Fibroblast of the aortic adventitia (primary cell): Measurements from ENCODE around the gene PGAM1. TPM values are rescaled to one million over a fixed set of nuclear protein-coding genes. Genes with fewer than 3 reads are reported as not detected.

Experiments
- DNase-seq: peaks from one replicate; pipeline ENCODE4 v3.0.0-alpha.2; 2010; ENCODE audit warnings: low read depth
- H3K4me3 ChIP-seq: 2 replicates; pipeline ENCODE4 v1.5.1; 2011; ENCODE audit warnings: low read depth, mild to moderate bottlenecking, control low read depth, low read length, moderate library complexity
- CTCF ChIP-seq: IDR thresholded peaks from 2 replicates; pipeline ENCODE4 v1.5.1; 2011; ENCODE audit warnings: mild to moderate bottlenecking, low read length, control low read depth, inconsistent platforms; ENCODE audit not compliant: insufficient read depth
- total RNA-seq: library from RNA; depleted of rRNA; stranded (reverse); fragments of >200 nt; gene quantifications from 2 replicates; pipeline ENCODE4 v1.2.3, GENCODE V29; 2012; ENCODE audit warnings: low replicate concordance

Gene PGAM1
- total RNA-seq, 1 donor = 362 TPM

GRCh38 chr10:97442277-97442676 is 16.3 kb downstream of the PGAM1 start:
- no peak overlapping the region for H3K4me3 ChIP-seq
- DNase-seq = no peak
- TF ChIP-seq CTCF = no peak

GRCh38 chr10:97444212-97444611 is 18.2 kb downstream of the PGAM1 start:
- TF ChIP-seq CTCF = no peak
- no peak overlapping the region for H3K4me3 ChIP-seq
- no peak for DNase-seq

GRCh38 chr10:97445357-97445721 is 19.3 kb downstream of the PGAM1 start:
- no peak for DNase-seq
- TF ChIP-seq CTCF = no peak

GRCh38 chr10:97445722-97446639 is 20.0 kb downstream of the PGAM1 start, which contains the start of the genes EXOSC1 and ZDHHC16:
Gene EXOSC1 (minus strand): TSS chr10:97446006. CDS start chr10:97445985, 21 bp downstream.
Gene ZDHHC16 (plus strand): TSS chr10:97446175. CDS start chr10:97451676, 5,501 bp downstream.
- H3K4me3 ChIP-seq = peak within 1 kb of the TSS; percentile 91
- DNase-seq = peak; percentile 95
- TF ChIP-seq CTCF = no peak

More at GRCh38 chr10:97445357-97445721, 19.3 kb downstream of the PGAM1 start:
- H3K4me3 ChIP-seq = peak overlapping the region; percentile 91

- no peak for TF ChIP-seq CTCF
- no peak for DNase-seq
- no peak overlapping the region for H3K4me3 ChIP-seq
These were observed 24.8 kb downstream of the PGAM1 start for GRCh38 chr10:97450828-97451227.

GRCh38 chr10:97451605-97452004 is 25.6 kb downstream of the PGAM1 start:
- DNase-seq = no peak
- no peak for TF ChIP-seq CTCF
- H3K4me3 ChIP-seq = no peak overlapping the region
